IPS-20b (cell line): Measurements from ENCODE around the gene LPAR1.

Experiments
- H3K27ac ChIP-seq: one replicate; pipeline ENCODE4 v1.5.1; 2013; ENCODE audit warnings: low read length
- H3K27me3 ChIP-seq: 2 replicates; pipeline ENCODE4 v1.6.1; 2013; ENCODE audit warnings: mild to moderate bottlenecking, low read length, inconsistent platforms; ENCODE audit not compliant: insufficient read depth
- H3K36me3 ChIP-seq: 2 replicates; pipeline ENCODE4 v1.6.1; 2013; ENCODE audit warnings: low read depth, mild to moderate bottlenecking, inconsistent platforms, low read length, moderate library complexity; ENCODE audit not compliant: insufficient read depth
- H3K4me1 ChIP-seq: 2 replicates; pipeline ENCODE4 v1.6.1; 2013; ENCODE audit warnings: mild to moderate bottlenecking, control low read depth, inconsistent platforms, low read length, moderate library complexity; ENCODE audit not compliant: insufficient read depth
- H3K4me3 ChIP-seq: 2 replicates; pipeline ENCODE4 v1.5.1; 2013; ENCODE audit warnings: mild to moderate bottlenecking, low read length, inconsistent platforms
- H3K9ac ChIP-seq: 2 replicates; pipeline ENCODE4 v1.6.1; 2013; ENCODE audit warnings: low read depth, mild to moderate bottlenecking, inconsistent platforms, low read length, moderate library complexity
- H3K9me3 ChIP-seq: 2 replicates; pipeline ENCODE4 v1.6.1; 2013; ENCODE audit warnings: mild to moderate bottlenecking, low read depth, low read length, inconsistent platforms; ENCODE audit not compliant: insufficient read depth

Gene LPAR1

GRCh38 chr9:111016016-111016415, 22.3 kb downstream of the LPAR1 start:
- no peak overlapping the region for H3K9ac ChIP-seq
- no peak overlapping the region for H3K27ac ChIP-seq
- no peaks in the 10 kb centered on the region for H3K27me3 ChIP-seq
- H3K9me3 ChIP-seq, result no peaks in the 10 kb centered on the region
- no peaks in the 10 kb centered on the region for H3K4me1 ChIP-seq
- no peaks in the 10 kb centered on the region for H3K36me3 ChIP-seq
- H3K4me3 ChIP-seq, result no peak overlapping the region

- Histone ChIP-seq H3K4me3 (no peak overlapping the region), H3K27ac (no peak overlapping the region), H3K9ac (no peak overlapping the region), H3K36me3 (no peaks in the 10 kb centered on the region), H3K27me3 (no peaks in the 10 kb centered on the region), H3K4me1 (no peaks in the 10 kb centered on the region), H3K9me3 (no peaks in the 10 kb centered on the region)
Measured at GRCh38 chr9:111013707-111014106, 24.6 kb downstream of the LPAR1 start.

- Histone ChIP-seq H3K9ac (no peak overlapping the region), H3K36me3 (no peaks in the 10 kb centered on the region), H3K9me3 (no peaks in the 10 kb centered on the region), H3K4me3 (no peak overlapping the region), H3K27me3 (no peaks in the 10 kb centered on the region), H3K4me1 (no peaks in the 10 kb centered on the region), H3K27ac (no peak overlapping the region)
Measured at GRCh38 chr9:111013250-111013649, 25.0 kb downstream of the LPAR1 start.

GRCh38 chr9:111008158-111009075, 29.9 kb downstream of the LPAR1 start:
- Histone ChIP-seq H3K27ac (no peak overlapping the region), H3K36me3 (no peaks in the 10 kb centered on the region), H3K4me1 (no peaks in the 10 kb centered on the region; the same call in 1 of the 2 replicates), H3K27me3 (no peaks in the 10 kb centered on the region), H3K9ac (no peak overlapping the region), H3K4me3 (no peak overlapping the region), H3K9me3 (no peaks in the 10 kb centered on the region)

- Histone ChIP-seq H3K9ac (no peak overlapping the region), H3K27me3 (no peaks in the 10 kb centered on the region), H3K27ac (no peak overlapping the region)
Measured at GRCh38 chr9:111005746-111006470, 32.4 kb downstream of the LPAR1 start.

GRCh38 chr9:111004936-111005335, 33.3 kb downstream of the LPAR1 start:
- Histone ChIP-seq H3K4me3 (no peak overlapping the region), H3K9ac (no peak overlapping the region), H3K4me1 (no peaks in the 10 kb centered on the region; the same call in 1 of the 2 replicates), H3K36me3 (no peaks in the 10 kb centered on the region), H3K9me3 (no peaks in the 10 kb centered on the region), H3K27ac (no peak overlapping the region), H3K27me3 (no peaks in the 10 kb centered on the region)

More at GRCh38 chr9:111005746-111006470, 32.4 kb downstream of the LPAR1 start:
- H3K4me3 ChIP-seq, result no peak overlapping the region
- H3K4me1 ChIP-seq, result no peaks in the 10 kb centered on the region; the same call in 1 of the 2 replicates
- H3K9me3 ChIP-seq, result no peaks in the 10 kb centered on the region
- H3K36me3 ChIP-seq, result no peaks in the 10 kb centered on the region

GRCh38 chr9:111003182-111003581, 35.1 kb downstream of the LPAR1 start:
- no peak overlapping the region for H3K27ac ChIP-seq

GRCh38 chr9:111001526-111001925, 36.7 kb downstream of the LPAR1 start:
- no peaks in the 10 kb centered on the region for H3K27me3 ChIP-seq
- no peaks in the 10 kb centered on the region; the same call in 1 of the 2 replicates for H3K4me1 ChIP-seq

More at GRCh38 chr9:111003182-111003581, 35.1 kb downstream of the LPAR1 start:
- Histone ChIP-seq H3K4me3 (no peak overlapping the region), H3K4me1 (no peaks in the 10 kb centered on the region; the same call in 1 of the 2 replicates), H3K27me3 (no peaks in the 10 kb centered on the region), H3K9me3 (no peaks in the 10 kb centered on the region), H3K36me3 (no peaks in the 10 kb centered on the region), H3K9ac (no peak overlapping the region)

GRCh38 chr9:111000202-111000601, 38.1 kb downstream of the LPAR1 start:
- no peaks in the 10 kb centered on the region for H3K36me3 ChIP-seq
- no peaks in the 10 kb centered on the region for H3K27me3 ChIP-seq
- H3K27ac ChIP-seq, result no peak overlapping the region
- H3K4me1 ChIP-seq, result no peaks in the 10 kb centered on the region; the same call in 1 of the 2 replicates
- no peaks in the 10 kb centered on the region for H3K9me3 ChIP-seq
- H3K4me3 ChIP-seq, result no peak overlapping the region
- no peak overlapping the region for H3K9ac ChIP-seq

More at GRCh38 chr9:111001526-111001925, 36.7 kb downstream of the LPAR1 start:
- no peaks in the 10 kb centered on the region for H3K9me3 ChIP-seq
- H3K36me3 ChIP-seq, result no peaks in the 10 kb centered on the region
- H3K27ac ChIP-seq, result no peak overlapping the region
- H3K4me3 ChIP-seq, result no peak overlapping the region
- H3K9ac ChIP-seq, result no peak overlapping the region

- Histone ChIP-seq H3K9me3 (no peaks in the 10 kb centered on the region), H3K4me1 (no peaks in the 10 kb centered on the region; the same call in 1 of the 2 replicates), H3K27ac (no peak overlapping the region), H3K36me3 (no peaks in the 10 kb centered on the region), H3K9ac (no peak overlapping the region), H3K4me3 (no peak overlapping the region), H3K27me3 (no peaks in the 10 kb centered on the region)
Measured at GRCh38 chr9:110999379-110999778, 38.9 kb downstream of the LPAR1 start.

- Histone ChIP-seq H3K9me3 (no peaks in the 10 kb centered on the region), H3K27me3 (no peaks in the 10 kb centered on the region), H3K4me3 (no peak overlapping the region), H3K9ac (no peak overlapping the region), H3K36me3 (no peaks in the 10 kb centered on the region), H3K27ac (no peak overlapping the region), H3K4me1 (no peaks in the 10 kb centered on the region; the same call in 1 of the 2 replicates)
Measured at GRCh38 chr9:110997847-110998246, 40.4 kb downstream of the LPAR1 start.
